GM19099 (cell line): ENCODE measurements around the gene RABGAP1.

Experiments used
- POLR2A ChIP-seq: IDR thresholded peaks from 3 replicates; pipeline ENCODE4 v1.6.1; 2011; ENCODE audit warnings: low read depth; ENCODE audit not compliant: insufficient read length; ENCODE audit errors: extremely low read depth

RABGAP1 gene

GRCh38 chr9:123112015-123112975, 171.5 kb downstream of the RABGAP1 start:
- TF ChIP-seq POLR2A = no peak

- TF ChIP-seq POLR2A = no peak
These were observed 172.4 kb downstream of the RABGAP1 start for GRCh38 chr9:123113185-123113584.

GRCh38 chr9:123115146-123115913, 174.5 kb downstream of the RABGAP1 start:
- no peak for TF ChIP-seq POLR2A

GRCh38 chr9:123116036-123116435, 175.2 kb downstream of the RABGAP1 start:
- no peak for TF ChIP-seq POLR2A

GRCh38 chr9:123119566-123119965, 178.7 kb downstream of the RABGAP1 start:
- no peak for TF ChIP-seq POLR2A

GRCh38 chr9:123120131-123120530, 179.3 kb downstream of the RABGAP1 start:
- no peak for TF ChIP-seq POLR2A

GRCh38 chr9:123120953-123121352, 180.1 kb downstream of the RABGAP1 start:
- TF ChIP-seq POLR2A = no peak

- no peak for TF ChIP-seq POLR2A
These were observed 180.6 kb downstream of the RABGAP1 start for GRCh38 chr9:123121457-123121856.

- no peak for TF ChIP-seq POLR2A
These were observed 186.8 kb downstream of the RABGAP1 start for GRCh38 chr9:123127512-123128075.

GRCh38 chr9:123128591-123128990, 187.8 kb downstream of the RABGAP1 start:
- TF ChIP-seq POLR2A = no peak

- TF ChIP-seq POLR2A = no peak
These were observed 188.6 kb downstream of the RABGAP1 start for GRCh38 chr9:123129423-123129822.

- no peak for TF ChIP-seq POLR2A
These were observed 190.4 kb downstream of the RABGAP1 start for GRCh38 chr9:123131258-123131657.

GRCh38 chr9:123131993-123132392, 191.2 kb downstream of the RABGAP1 start:
- no peak for TF ChIP-seq POLR2A

GRCh38 chr9:123132696-123133095, 191.9 kb downstream of the RABGAP1 start:
- no peak for TF ChIP-seq POLR2A

- TF ChIP-seq POLR2A = no peak
These were observed 194.6 kb downstream of the RABGAP1 start for GRCh38 chr9:123135430-123135829.
